ENCODE measurements around the gene MBD2.

DNA sequence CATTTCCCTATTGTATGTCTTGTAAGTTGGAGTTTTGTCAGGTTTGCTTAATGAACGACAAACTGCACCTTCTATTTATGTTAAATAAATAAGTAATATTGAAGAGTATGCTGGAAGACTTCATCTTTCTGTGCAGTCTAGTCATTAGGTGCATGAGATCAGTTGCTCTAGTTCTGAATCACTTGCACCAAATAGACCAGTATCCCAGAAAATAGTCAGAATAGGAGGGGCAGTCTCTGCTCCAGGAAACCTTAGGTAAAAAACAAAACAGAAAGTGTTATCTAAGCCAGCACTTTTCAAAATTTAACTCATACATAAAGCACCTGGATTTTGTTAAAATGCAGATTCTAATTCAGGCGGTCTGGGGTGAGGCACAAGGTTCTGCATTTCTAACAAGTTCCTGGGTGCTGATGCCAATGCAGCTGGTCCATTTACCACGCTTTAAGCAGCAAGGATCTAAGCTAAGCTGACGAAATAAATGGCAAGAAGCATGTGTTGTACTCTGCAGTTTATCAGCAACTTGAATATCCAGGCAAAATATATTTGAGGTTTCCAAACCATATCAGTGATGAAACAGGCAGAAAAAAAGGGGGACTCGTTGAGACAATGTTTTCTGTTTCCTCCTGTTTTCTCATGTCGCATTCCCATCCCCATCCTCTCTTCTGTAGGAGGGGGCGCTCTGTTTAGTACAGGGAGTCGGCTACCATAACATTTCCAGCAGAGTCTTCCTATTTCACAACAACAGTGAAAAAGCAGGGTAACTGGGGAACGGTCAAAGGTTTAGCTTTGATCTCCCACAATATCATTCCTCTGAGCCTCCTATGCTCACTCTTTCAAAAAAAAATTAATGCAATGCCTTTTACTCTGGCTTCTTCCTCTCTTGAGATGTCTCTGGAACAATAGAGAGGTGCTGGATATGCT lies 106.4 kb downstream of the MBD2 start:
- TF ChIP-seq, protein P1, sequence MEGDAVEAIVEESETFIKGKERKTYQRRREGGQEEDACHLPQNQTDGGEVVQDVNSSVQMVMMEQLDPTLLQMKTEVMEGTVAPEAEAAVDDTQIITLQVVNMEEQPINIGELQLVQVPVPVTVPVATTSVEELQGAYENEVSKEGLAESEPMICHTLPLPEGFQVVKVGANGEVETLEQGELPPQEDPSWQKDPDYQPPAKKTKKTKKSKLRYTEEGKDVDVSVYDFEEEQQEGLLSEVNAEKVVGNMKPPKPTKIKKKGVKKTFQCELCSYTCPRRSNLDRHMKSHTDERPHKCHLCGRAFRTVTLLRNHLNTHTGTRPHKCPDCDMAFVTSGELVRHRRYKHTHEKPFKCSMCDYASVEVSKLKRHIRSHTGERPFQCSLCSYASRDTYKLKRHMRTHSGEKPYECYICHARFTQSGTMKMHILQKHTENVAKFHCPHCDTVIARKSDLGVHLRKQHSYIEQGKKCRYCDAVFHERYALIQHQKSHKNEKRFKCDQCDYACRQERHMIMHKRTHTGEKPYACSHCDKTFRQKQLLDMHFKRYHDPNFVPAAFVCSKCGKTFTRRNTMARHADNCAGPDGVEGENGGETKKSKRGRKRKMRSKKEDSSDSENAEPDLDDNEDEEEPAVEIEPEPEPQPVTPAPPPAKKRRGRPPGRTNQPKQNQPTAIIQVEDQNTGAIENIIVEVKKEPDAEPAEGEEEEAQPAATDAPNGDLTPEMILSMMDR (conservative IDR thresholded peaks at IDR 0.05): no peak
- no peak for TF ChIP-seq ZFX (IDR thresholded peaks at IDR 0.05)
